Neural progenitor cell (in vitro differentiated cells): ENCODE data around the gene GFOD1. TPM values are rescaled to one million over a fixed set of nuclear protein-coding genes. Genes with fewer than 3 reads are reported as not detected.
A peak's percentile ranks its signal among the peaks of the same experiment; 100 is the strongest.

Experiments
- DNase-seq: peaks from one replicate; pipeline ENCODE4 v3.0.0-alpha.2; 2016; ENCODE audit warnings: low spot score
- H2AFZ ChIP-seq: fragments of 200-600 bp; sonication (generic); replicated peaks from 2 replicates; pipeline ENCODE4 v1.6.1; 2016; ENCODE audit warnings: antibody characterized with exemption
- H3F3A ChIP-seq: fragments of 200-600 bp; sonication (generic); 2 replicates; pipeline ENCODE4 v1.6.1; 2016; ENCODE audit warnings: antibody characterized with exemption, low read depth
- H3K27ac ChIP-seq: fragments of 200-600 bp; sonication (generic); 2 replicates; pipeline ENCODE4 v1.5.1; 2016; ENCODE audit warnings: mild to moderate bottlenecking
- H3K27me3 ChIP-seq: fragments of 200-600 bp; sonication (generic); 2 replicates; pipeline ENCODE4 v1.6.1; 2016; ENCODE audit warnings: mild to moderate bottlenecking, moderate library complexity
- H3K36me3 ChIP-seq: fragments of 200-600 bp; sonication (generic); 2 replicates; pipeline ENCODE4 v1.5.1; 2016
- H3K4me1 ChIP-seq: fragments of 200-600 bp; sonication (generic); 2 replicates; pipeline ENCODE4 v1.6.1; 2016; ENCODE audit warnings: mixed run types
- H3K4me2 ChIP-seq: fragments of 200-600 bp; sonication (generic); 2 replicates; pipeline ENCODE4 v1.6.1; 2016
- H3K4me3 ChIP-seq: fragments of 200-600 bp; sonication (generic); 2 replicates; pipeline ENCODE4 v1.5.1; 2016
- H3K79me2 ChIP-seq: fragments of 200-600 bp; sonication (generic); 2 replicates; pipeline ENCODE4 v1.6.1; 2016; ENCODE audit warnings: low read depth
- H3K9ac ChIP-seq: fragments of 200-600 bp; sonication (generic); 2 replicates; pipeline ENCODE4 v1.6.1; 2016
- H3K9me3 ChIP-seq: fragments of 200-600 bp; sonication (generic); 2 replicates; pipeline ENCODE4 v1.5.1; 2016; ENCODE audit warnings: low read depth
- H4K20me1 ChIP-seq: fragments of 200-600 bp; sonication (generic); 2 replicates; pipeline ENCODE4 v1.6.1; 2016; ENCODE audit warnings: low read depth
- H3K27ac Mint-ChIP-seq: 3 replicates; pipeline ENCODE4 v1.8.0; 2021; ENCODE audit warnings: mixed read lengths
- H3K27me3 Mint-ChIP-seq: 2 replicates; pipeline ENCODE4 v1.8.0; 2022; ENCODE audit warnings: low read depth, mild to moderate bottlenecking, inconsistent platforms, moderate library complexity, mixed read lengths; ENCODE audit not compliant: insufficient read depth
- H3K36me3 Mint-ChIP-seq: 3 replicates; pipeline ENCODE4 v1.8.0; 2021; ENCODE audit warnings: mixed read lengths
- H3K4me1 Mint-ChIP-seq: 3 replicates; pipeline ENCODE4 v1.8.0; 2021; ENCODE audit warnings: mixed read lengths
- H3K4me3 Mint-ChIP-seq: 3 replicates; pipeline ENCODE4 v1.8.0; 2021; ENCODE audit warnings: mild to moderate bottlenecking, moderate library complexity, mixed read lengths
- H3K9me3 Mint-ChIP-seq: 3 replicates; pipeline ENCODE4 v1.8.0; 2020; ENCODE audit warnings: mixed read lengths
- EZH2 ChIP-seq: fragments of 200-600 bp; sonication (generic); IDR thresholded peaks from 2 replicates; pipeline ENCODE4 v1.6.1; 2017; ENCODE audit warnings: antibody characterized with exemption, mild to moderate bottlenecking, moderate library complexity
- EZH2phosphoT487 ChIP-seq: fragments of 200-600 bp; sonication (generic); IDR thresholded peaks from 2 replicates; pipeline ENCODE4 v1.6.1; 2017; ENCODE audit warnings: antibody characterized with exemption
- total RNA-seq: library from RNA; depleted of rRNA; stranded (reverse); fragments of >200 nt; gene quantifications from 2 replicates; pipeline ENCODE4 v1.2.3, GENCODE V29; 2015; ENCODE audit warnings: low replicate concordance
- TF ChIP-seq, protein P1 (sequence below): fragments of 200-600 bp; sonication (generic); IDR thresholded peaks from 2 replicates; pipeline ENCODE4 v1.5.1; 2017; ENCODE audit warnings: antibody characterized with exemption, mild to moderate bottlenecking

GFOD1 gene
- total RNA-seq, 1 donor from 2014 or later, result 1.8 TPM

DNA sequence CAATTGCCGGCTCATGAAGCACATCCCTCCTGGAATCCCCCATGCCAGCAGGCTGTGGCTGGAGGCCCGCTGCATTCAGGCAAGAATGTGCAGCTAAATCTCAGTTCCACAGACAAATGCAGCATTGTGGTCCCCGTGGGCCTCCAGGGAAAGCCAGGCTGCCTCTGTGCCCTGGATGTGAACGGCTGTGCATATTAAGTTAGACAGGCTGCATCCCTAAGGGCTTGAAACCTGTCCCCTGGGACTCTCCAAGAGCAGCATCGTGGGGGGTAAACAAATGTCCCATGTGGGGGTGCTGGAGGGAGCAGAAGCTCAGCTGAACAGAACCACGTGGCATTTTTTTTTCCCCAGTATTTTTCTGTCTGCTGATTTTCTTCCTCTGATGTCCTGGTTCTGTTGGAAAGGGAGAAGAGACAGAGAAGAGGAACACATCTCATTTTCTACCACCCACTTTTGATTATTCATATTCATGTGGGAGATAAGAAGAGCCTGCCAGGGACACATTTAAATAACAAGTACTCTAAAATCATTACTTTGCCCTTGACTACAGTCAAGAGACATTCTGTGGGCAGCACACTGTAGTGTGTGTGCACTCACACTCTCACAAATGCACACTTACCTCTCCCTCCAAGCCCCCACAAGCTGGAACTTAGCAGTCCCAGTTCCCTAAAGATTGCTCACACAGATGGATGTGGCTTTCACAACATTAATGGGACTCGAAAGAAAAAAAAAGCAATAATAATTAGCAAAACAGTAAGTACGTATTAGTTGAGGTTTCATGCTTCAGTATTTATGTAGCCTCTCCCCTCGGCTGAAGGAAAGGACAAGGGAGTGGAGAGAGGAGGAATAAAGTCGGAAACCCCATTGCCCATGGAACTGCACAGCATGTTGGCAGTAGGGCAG, 16.9 kb downstream of the GFOD1 start:
- no peak for TF ChIP-seq EZH2
- Mint-ChIP-seq H3K27me3 (peaks cover 2% of the 10 kb centered on the region), H3K4me1 (peaks cover 14% of the 10 kb centered on the region), H3K36me3 (no peaks in the 10 kb centered on the region), H3K9me3 (no peaks in the 10 kb centered on the region), H3K27ac (no peak overlapping the region), H3K4me3 (no peak overlapping the region)
- no peaks in the 10 kb centered on the region for H3K79me2 ChIP-seq
- H3K27me3 ChIP-seq, result no peaks in the 10 kb centered on the region
- H3K4me2 ChIP-seq, result no peak overlapping the region
- peaks cover 6% of the 10 kb centered on the region for H3K4me1 ChIP-seq
- no peaks in the 10 kb centered on the region for H3K36me3 ChIP-seq
- H3K9me3 ChIP-seq, result no peaks in the 10 kb centered on the region
- H2AFZ ChIP-seq, result no peak overlapping the region
- no peaks in the 10 kb centered on the region for H3F3A ChIP-seq
- H4K20me1 ChIP-seq, result no peaks in the 10 kb centered on the region
- H3K4me3 ChIP-seq, result no peak overlapping the region
- H3K9ac ChIP-seq, result no peak overlapping the region
- no peak for DNase-seq
- no peak overlapping the region for H3K27ac ChIP-seq

DNA sequence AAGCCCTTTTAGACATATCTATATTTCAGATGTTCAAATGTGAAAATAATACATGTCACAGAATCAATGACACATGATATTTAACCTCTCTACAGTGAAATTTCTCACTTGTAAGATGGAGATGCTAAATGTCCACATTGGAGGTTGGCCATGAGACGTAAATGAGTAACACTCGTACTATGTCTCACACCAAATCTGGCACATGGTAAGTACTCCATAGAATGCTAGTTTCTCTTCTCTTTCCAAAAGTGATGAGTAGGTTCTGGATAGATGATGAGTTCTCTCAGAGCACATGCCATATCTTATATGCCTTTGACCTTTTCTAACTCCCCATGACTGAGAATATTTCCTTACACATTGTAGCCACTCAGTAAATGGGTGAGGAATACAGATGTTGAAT, 17.7 kb downstream of the GFOD1 start:
- H3K9me3 ChIP-seq, result no peaks in the 10 kb centered on the region
- no peaks in the 10 kb centered on the region for H3F3A ChIP-seq
- no peaks in the 10 kb centered on the region for H3K79me2 ChIP-seq
- Mint-ChIP-seq H3K36me3 (no peaks in the 10 kb centered on the region), H3K4me1 (peaks cover 14% of the 10 kb centered on the region), H3K27ac (no peak overlapping the region), H3K4me3 (no peak overlapping the region), H3K27me3 (peaks cover 2% of the 10 kb centered on the region), H3K9me3 (no peaks in the 10 kb centered on the region)
- no peak for TF ChIP-seq EZH2phosphoT487
- TF ChIP-seq, protein P1, sequence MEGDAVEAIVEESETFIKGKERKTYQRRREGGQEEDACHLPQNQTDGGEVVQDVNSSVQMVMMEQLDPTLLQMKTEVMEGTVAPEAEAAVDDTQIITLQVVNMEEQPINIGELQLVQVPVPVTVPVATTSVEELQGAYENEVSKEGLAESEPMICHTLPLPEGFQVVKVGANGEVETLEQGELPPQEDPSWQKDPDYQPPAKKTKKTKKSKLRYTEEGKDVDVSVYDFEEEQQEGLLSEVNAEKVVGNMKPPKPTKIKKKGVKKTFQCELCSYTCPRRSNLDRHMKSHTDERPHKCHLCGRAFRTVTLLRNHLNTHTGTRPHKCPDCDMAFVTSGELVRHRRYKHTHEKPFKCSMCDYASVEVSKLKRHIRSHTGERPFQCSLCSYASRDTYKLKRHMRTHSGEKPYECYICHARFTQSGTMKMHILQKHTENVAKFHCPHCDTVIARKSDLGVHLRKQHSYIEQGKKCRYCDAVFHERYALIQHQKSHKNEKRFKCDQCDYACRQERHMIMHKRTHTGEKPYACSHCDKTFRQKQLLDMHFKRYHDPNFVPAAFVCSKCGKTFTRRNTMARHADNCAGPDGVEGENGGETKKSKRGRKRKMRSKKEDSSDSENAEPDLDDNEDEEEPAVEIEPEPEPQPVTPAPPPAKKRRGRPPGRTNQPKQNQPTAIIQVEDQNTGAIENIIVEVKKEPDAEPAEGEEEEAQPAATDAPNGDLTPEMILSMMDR, result no peak
- TF ChIP-seq EZH2, result no peak
- no peak overlapping the region for H3K4me2 ChIP-seq
- H3K9ac ChIP-seq, result no peak overlapping the region
- no peaks in the 10 kb centered on the region for H3K36me3 ChIP-seq
- H3K27me3 ChIP-seq, result no peaks in the 10 kb centered on the region
- H3K4me1 ChIP-seq, result peaks cover 6% of the 10 kb centered on the region
- no peak overlapping the region for H2AFZ ChIP-seq
- H3K27ac ChIP-seq, result no peak overlapping the region
- no peaks in the 10 kb centered on the region for H4K20me1 ChIP-seq
- no peak overlapping the region for H3K4me3 ChIP-seq
- no peak for DNase-seq

DNA sequence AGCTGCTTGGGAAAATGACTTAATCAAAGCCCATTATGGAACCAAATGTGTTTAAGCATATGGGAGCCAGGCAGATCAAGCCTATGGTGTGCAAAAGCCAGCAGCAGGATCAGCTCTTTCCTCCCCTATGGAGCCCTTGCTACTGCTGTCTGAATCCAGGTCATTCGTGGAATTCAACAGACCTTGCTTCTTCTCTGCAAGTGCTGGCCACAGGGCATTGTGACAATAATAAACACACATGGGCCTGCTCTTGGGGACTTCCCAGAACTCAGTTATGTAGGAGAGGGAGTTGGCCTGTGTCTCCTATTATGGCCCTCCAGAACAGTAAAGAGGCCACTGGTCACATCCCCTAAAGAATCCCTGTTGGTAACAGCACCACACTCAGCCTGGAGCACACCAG, 18.6 kb downstream of the GFOD1 start:
- Histone ChIP-seq H2AFZ (no peak overlapping the region), H3K4me3 (no peak overlapping the region), H3F3A (peaks cover 4% of the 10 kb centered on the region), H3K4me2 (no peak overlapping the region), H3K27ac (no peak overlapping the region), H3K9me3 (no peaks in the 10 kb centered on the region), H3K4me1 (peaks cover 6% of the 10 kb centered on the region), H4K20me1 (no peaks in the 10 kb centered on the region), H3K36me3 (no peaks in the 10 kb centered on the region), H3K27me3 (no peaks in the 10 kb centered on the region), H3K79me2 (no peaks in the 10 kb centered on the region), H3K9ac (no peak overlapping the region)
- Mint-ChIP-seq H3K9me3 (no peaks in the 10 kb centered on the region), H3K36me3 (no peaks in the 10 kb centered on the region), H3K27ac (peak overlapping the region; percentile 48), H3K27me3 (peaks cover 2% of the 10 kb centered on the region), H3K4me1 (peaks cover 14% of the 10 kb centered on the region), H3K4me3 (no peak overlapping the region)
- no peak for DNase-seq
- TF ChIP-seq, protein P1, result no peak
- no peak for TF ChIP-seq EZH2phosphoT487
- TF ChIP-seq EZH2, result no peak

DNA sequence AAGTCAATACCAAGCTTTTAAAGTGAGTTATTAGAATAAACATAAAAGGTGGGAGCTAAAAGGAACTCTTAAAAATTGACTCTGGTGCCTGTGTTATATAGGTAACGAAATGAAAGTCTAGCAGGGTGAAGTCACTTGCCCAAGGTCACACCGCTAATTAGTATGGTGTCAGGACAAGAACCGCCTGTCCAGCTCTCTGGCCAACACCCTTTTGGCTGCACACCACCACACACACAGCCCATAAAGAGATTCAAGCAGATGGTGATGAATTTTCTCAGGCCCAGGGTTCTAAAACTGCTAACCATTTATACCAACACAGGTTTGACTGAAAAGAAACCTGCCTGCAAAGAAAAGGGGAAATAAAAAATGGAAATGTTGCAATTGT, 20.2 kb downstream of the GFOD1 start:
- Mint-ChIP-seq H3K4me1 (peaks cover 27% of the 10 kb centered on the region), H3K36me3 (no peaks in the 10 kb centered on the region), H3K27me3 (peaks cover 2% of the 10 kb centered on the region), H3K9me3 (no peaks in the 10 kb centered on the region), H3K4me3 (no peak overlapping the region), H3K27ac (no peak overlapping the region)
- TF ChIP-seq EZH2, result no peak
- TF ChIP-seq EZH2phosphoT487, result no peak
- TF ChIP-seq, protein P1, result no peak
- Histone ChIP-seq H3K9ac (no peak overlapping the region), H3K36me3 (no peaks in the 10 kb centered on the region), H3F3A (peaks cover 21% of the 10 kb centered on the region), H3K4me3 (no peak overlapping the region), H3K27ac (no peak overlapping the region), H3K9me3 (no peaks in the 10 kb centered on the region), H3K27me3 (no peaks in the 10 kb centered on the region), H4K20me1 (peaks cover 12% of the 10 kb centered on the region), H2AFZ (no peak overlapping the region), H3K79me2 (no peaks in the 10 kb centered on the region), H3K4me1 (peaks cover 17% of the 10 kb centered on the region), H3K4me2 (no peak overlapping the region)
- no peak for DNase-seq
